Measurements from ENCODE around the gene SARM1. TPM values are rescaled to one million over a fixed set of nuclear protein-coding genes. Genes with fewer than 3 reads are reported as not detected.

The SARM1 gene
- total RNA-seq, 4 donors from 2014 or later: 10.3 to 20.2 (median 16.3) TPM

- intact Hi-C loops (cut with DNase I): loop anchor here (10.0 kb wide), 1 partner anchor 622 kb away; the partner anchor contains the start of gene PHF12
- no peak overlapping the region for H3K27ac ChIP-seq
- no peak for DNase-seq
- WGBS, 2 donors: 89 to 90% methylated on average over 1 of the region's 1 CpG
- H3K36me3 ChIP-seq: peaks cover 13 to 33% of the 10 kb centered on the region in 2 donors
- no peaks in the 10 kb centered on the region for H3K27me3 ChIP-seq
- no peaks in the 10 kb centered on the region for H3K9me3 ChIP-seq
- TF ChIP-seq CTCF (IDR thresholded peaks at IDR 0.05) (no peak), POLR2A (IDR thresholded peaks at IDR 0.05) (no peak)
- H3K4me3 ChIP-seq (replicated peaks in 1 of 3): no peak overlapping the region
- peaks cover 11 to 33% of the 10 kb centered on the region in 2 donors for H3K4me1 ChIP-seq
Measured at GRCh38 chr17:28333083-28333746, 38.3 kb upstream of the SARM1 start.

GRCh38 chr17:28334171-28334570, 37.3 kb upstream of the SARM1 start:
- no peak overlapping the region for H3K27ac ChIP-seq
- peaks cover 11 to 35% of the 10 kb centered on the region in 2 donors for H3K4me1 ChIP-seq
- no peak for TF ChIP-seq CTCF (IDR thresholded peaks at IDR 0.05)
- no peak for TF ChIP-seq POLR2A (IDR thresholded peaks at IDR 0.05)
- peak overlapping the region in 1 of 3 donors; percentile 91 for H3K4me3 ChIP-seq (replicated peaks in 1 of 3)
- no peak for DNase-seq
- no peaks in the 10 kb centered on the region for H3K27me3 ChIP-seq
- 66 to 67% methylated on average over 6 of the region's 6 CpGs for WGBS, 2 donors
- no peaks in the 10 kb centered on the region for H3K9me3 ChIP-seq
- H3K36me3 ChIP-seq: peaks cover 9 to 23% of the 10 kb centered on the region in 2 donors
- intact Hi-C loops (cut with DNase I): loop anchor here (10.0 kb wide), 1 partner anchor 621 kb away; the partner anchor contains the start of gene PHF12

- Histone ChIP-seq H3K4me3 (replicated peaks in 1 of 3) (peak overlapping the region; percentile 75 to 91 (median 84)), H3K27ac (peak overlapping the region; percentile 70 to 95 (median 83)), H3K27me3 (no peaks in the 10 kb centered on the region), H3K9me3 (no peaks in the 10 kb centered on the region), H3K36me3 (peaks cover 9 to 20% of the 10 kb centered on the region in 2 donors), H3K4me1 (peaks cover 11 to 35% of the 10 kb centered on the region in 2 donors)
- TF ChIP-seq CTCF (IDR thresholded peaks at IDR 0.05) (peak in 1 of 6 experiments; percentile 1), POLR2A (IDR thresholded peaks at IDR 0.05) (no peak)
- 7 to 9% methylated on average over 18 of the region's 18 CpGs for WGBS, 2 donors
- DNase-seq: no peak
- intact Hi-C loops (cut with DNase I): loop anchor here (10.0 kb wide), 1 partner anchor 620 kb away; the partner anchor contains the start of gene PHF12
Measured at GRCh38 chr17:28334666-28335200, 36.8 kb upstream of the SARM1 start.

DNA sequence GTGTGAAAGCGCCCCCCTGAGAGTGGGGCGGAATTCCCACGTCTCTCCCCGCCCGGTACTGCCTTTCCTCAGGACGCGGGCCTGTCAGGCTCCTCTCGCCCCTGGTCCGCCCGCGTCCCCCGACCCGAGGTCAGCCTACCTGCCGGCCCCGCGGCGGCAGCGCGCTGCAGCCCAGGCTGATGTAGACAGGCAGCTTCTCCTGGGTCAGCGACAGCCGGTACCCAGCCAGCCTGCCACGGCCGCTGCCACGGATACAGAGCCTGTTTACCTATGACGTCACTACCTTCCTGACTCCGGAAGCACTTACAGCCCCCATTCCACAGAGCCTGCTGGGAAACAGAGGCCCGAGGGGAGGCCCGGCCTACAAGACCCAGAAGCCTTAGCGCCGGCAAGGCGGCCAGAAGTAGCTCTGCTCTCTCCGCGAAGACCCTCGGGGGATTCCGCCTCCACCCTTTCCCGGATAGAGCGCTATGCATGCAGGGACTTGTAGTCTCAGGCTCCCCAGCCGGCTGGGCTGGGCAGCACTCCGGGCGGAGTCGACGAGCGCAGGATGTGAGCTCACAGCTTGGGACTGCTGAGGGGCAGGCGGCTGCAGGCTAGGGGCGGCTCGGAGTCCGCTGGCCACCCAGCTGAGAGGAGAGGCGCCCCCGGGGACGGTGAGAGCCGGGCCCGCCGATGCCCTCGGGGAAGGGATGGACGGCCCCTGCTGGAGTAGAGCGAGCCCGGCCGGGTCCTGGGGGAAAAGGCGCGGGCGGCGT, 36.1 kb upstream of the SARM1 start, which contains the start of the genes IFT20 and TNFAIP1:
Gene IFT20, minus strand, starts transcription at position 272 of the 758 bp plus-strand sequence. CDS start 3,487 bp downstream, outside the sequence.
Gene TNFAIP1, plus strand, starts transcription at position 561 of the 758 bp plus-strand sequence. CDS start 3,761 bp downstream, outside the sequence.
- Histone ChIP-seq H3K4me3 (replicated peaks in 1 of 3) (peak within 1 kb of the TSS; percentile 80 to 91 (median 91)), H3K36me3 (peaks cover 9 to 23% of the 10 kb centered on the region in 2 donors), H3K27me3 (no peaks in the 10 kb centered on the region), H3K4me1 (peaks cover 11 to 35% of the 10 kb centered on the region in 2 donors), H3K27ac (peak within 1 kb of the TSS; percentile 83 to 95 (median 91)), H3K9me3 (no peaks in the 10 kb centered on the region)
- peak; percentile 99 for DNase-seq
- intact Hi-C loops (cut with DNase I): loop anchor here (10.0 kb wide), 1 partner anchor 619 kb away; the partner anchor contains the start of gene PHF12
- TF ChIP-seq POLR2A (IDR thresholded peaks at IDR 0.05) (peak; percentile 48 to 91), CTCF (IDR thresholded peaks at IDR 0.05) (peak in 1 of 6 experiments; percentile 27)
- WGBS, 2 donors: 0% methylated on average over 11 to 26 of the region's 62 CpGs

Measured in thyroid gland (tissue), 4 donors.